HEK293 (cell line): ENCODE measurements around the gene PTH2R.

ENCODE experiments used
- CTCF ChIA-PET: fragments of 350-600 bp; formaldehyde crosslinking; extraction: SDS; loops from one replicate; lab custom pipeline; 2021; ENCODE audit warnings: antibody characterized with exemption; lab: Yijun Ruan, JAX
- POLR2A ChIA-PET: fragments of 300-600 bp; formaldehyde crosslinking; extraction: SDS; loops from one replicate; lab custom pipeline; 2020; ENCODE audit warnings: antibody characterized with exemption, inconsistent platforms; lab: Yijun Ruan, JAX
- H3K27ac ChIP-seq: fragments of 200-500 bp; sonication (Bioruptor generic); 2 replicates; pipeline ENCODE4 v1.5.1; 2014; ENCODE audit warnings: low read depth, low read length, control low read depth, inconsistent platforms; ENCODE audit errors: extremely low read depth
- H3K36me3 ChIP-seq, 2 experiments: fragments of 200-500 bp in 1 of 2; sonication (Bioruptor generic) in 1 of 2; 1 replicate in 1 of 2; 2 replicates in 1 of 2; pipeline ENCODE4 v1.5.1; 2014 to 2017; ENCODE audit warnings: inconsistent platforms in 2 of 2, low read length in 2 of 2; ENCODE audit not compliant: control insufficient read depth in 2 of 2, insufficient read depth in 1 of 2
- H3K4me1 ChIP-seq: fragments of 200-500 bp; sonication (Bioruptor generic); 2 replicates; pipeline ENCODE4 v1.5.1; 2014; ENCODE audit warnings: mild to moderate bottlenecking, low read length, inconsistent platforms; ENCODE audit not compliant: control insufficient read depth, insufficient read depth
- H3K4me3 ChIP-seq: 2 replicates; pipeline ENCODE4 v1.5.1; 2011; ENCODE audit warnings: low read depth, mild to moderate bottlenecking, control low read depth, low read length, moderate library complexity
- H3K9me3 ChIP-seq: fragments of 200-500 bp; sonication (Bioruptor generic); 2 replicates; pipeline ENCODE4 v1.5.1; 2014; ENCODE audit warnings: low read depth, low read length, inconsistent platforms; ENCODE audit not compliant: control insufficient read depth, insufficient read depth
- ATF2 ChIP-seq: fragments of 450-650 bp; formaldehyde crosslinking; IDR thresholded peaks from 2 replicates; pipeline ENCODE4 v1.5.1; 2016; ENCODE audit warnings: missing biosample characterization, missing genetic modification characterization, low read depth
- BCL11A ChIP-seq: fragments of 450-650 bp; formaldehyde crosslinking; IDR thresholded peaks from 2 replicates; pipeline ENCODE4 v1.5.1; 2016; ENCODE audit warnings: low read depth, missing biosample characterization, missing genetic modification characterization
- ELK4 ChIP-seq: IDR thresholded peaks from 2 replicates; pipeline ENCODE4 v1.6.1; 2011; ENCODE audit warnings: mild to moderate bottlenecking, low read depth, low read length, borderline replicate concordance
- HOXD13 ChIP-seq: sonication (generic); formaldehyde crosslinking; IDR thresholded peaks from 2 replicates; pipeline ENCODE4 v1.8.0; 2022; ENCODE audit warnings: missing genetic modification reagents, borderline replicate concordance
- SP3 ChIP-seq: fragments of 450-650 bp; formaldehyde crosslinking; IDR thresholded peaks from 2 replicates; pipeline ENCODE4 v1.5.1; 2016; ENCODE audit warnings: missing biosample characterization, missing genetic modification characterization
- ZBTB17 ChIP-seq: fragments of 450-650 bp; formaldehyde crosslinking; IDR thresholded peaks from 2 replicates; pipeline ENCODE4 v1.5.1; 2016; ENCODE audit warnings: missing biosample characterization, missing genetic modification characterization
- ZFP41 ChIP-seq: fragments of 450-650 bp; formaldehyde crosslinking; IDR thresholded peaks from 2 replicates; pipeline ENCODE4 v1.5.1; 2016; ENCODE audit warnings: missing biosample characterization, missing genetic modification characterization, borderline replicate concordance
- ZIC2 ChIP-seq: fragments of 450-650 bp; formaldehyde crosslinking; IDR thresholded peaks from 2 replicates; pipeline ENCODE4 v1.5.1; 2016; ENCODE audit warnings: missing biosample characterization, missing genetic modification characterization
- ZNF146 ChIP-seq: fragments of 450-650 bp; formaldehyde crosslinking; IDR thresholded peaks from 2 replicates; pipeline ENCODE4 v1.5.1; 2016; ENCODE audit warnings: missing biosample characterization, missing genetic modification characterization
- ZNF19 ChIP-seq: fragments of 450-650 bp; formaldehyde crosslinking; IDR thresholded peaks from 2 replicates; pipeline ENCODE4; 2016; ENCODE audit warnings: missing biosample characterization, missing genetic modification characterization, low read depth
- ZNF280D ChIP-seq: fragments of 450-650 bp; formaldehyde crosslinking; IDR thresholded peaks from 2 replicates; pipeline ENCODE4 v1.5.1; 2016; ENCODE audit warnings: missing biosample characterization, missing genetic modification characterization
- ZNF292 ChIP-seq: fragments of 450-650 bp; formaldehyde crosslinking; IDR thresholded peaks from 2 replicates; pipeline ENCODE4 v1.5.1; 2016; ENCODE audit warnings: low read depth, missing biosample characterization, missing genetic modification characterization, borderline replicate concordance
- ZNF324 ChIP-seq: fragments of 450-650 bp; formaldehyde crosslinking; IDR thresholded peaks from 2 replicates; pipeline ENCODE4 v1.5.1; 2016; ENCODE audit warnings: missing biosample characterization, missing genetic modification characterization
- ZNF398 ChIP-seq: fragments of 450-650 bp; formaldehyde crosslinking; IDR thresholded peaks from 2 replicates; pipeline ENCODE4 v1.5.1; 2017; ENCODE audit warnings: missing biosample characterization, missing genetic modification characterization
- ZNF571 ChIP-seq: fragments of 450-650 bp; formaldehyde crosslinking; IDR thresholded peaks from 2 replicates; pipeline ENCODE4 v1.5.0; 2017; ENCODE audit warnings: missing biosample characterization, missing genetic modification characterization
- ZNF624 ChIP-seq: fragments of 450-650 bp; formaldehyde crosslinking; IDR thresholded peaks from 2 replicates; pipeline ENCODE4 v1.5.1; 2017; ENCODE audit warnings: missing biosample characterization, missing genetic modification characterization
- ZNF639 ChIP-seq: fragments of 450-650 bp; formaldehyde crosslinking; IDR thresholded peaks from 2 replicates; pipeline ENCODE4 v1.5.1; 2016; ENCODE audit warnings: missing biosample characterization, missing genetic modification characterization
- ZNF670 ChIP-seq: fragments of 450-650 bp; formaldehyde crosslinking; IDR thresholded peaks from 2 replicates; pipeline ENCODE4 v1.5.1; 2016; ENCODE audit warnings: missing biosample characterization, missing genetic modification characterization, low read depth
- ZNF704 ChIP-seq: fragments of 450-650 bp; formaldehyde crosslinking; IDR thresholded peaks from 2 replicates; pipeline ENCODE4 v1.5.1; 2016; ENCODE audit warnings: missing biosample characterization, missing genetic modification characterization
- ZNF768 ChIP-seq: fragments of 450-650 bp; formaldehyde crosslinking; IDR thresholded peaks from 2 replicates; pipeline ENCODE4 v1.5.1; 2018; ENCODE audit warnings: missing biosample characterization, mild to moderate bottlenecking, missing genetic modification characterization
- ZNF776 ChIP-seq: fragments of 450-650 bp; formaldehyde crosslinking; IDR thresholded peaks from 2 replicates; pipeline ENCODE4 v1.5.0; 2017; ENCODE audit warnings: missing biosample characterization, missing genetic modification characterization, borderline replicate concordance
- ZNF830 ChIP-seq: fragments of 450-650 bp; IDR thresholded peaks from 2 replicates; pipeline ENCODE4 v1.5.0; 2018; ENCODE audit warnings: missing biosample characterization, missing genetic modification characterization, low read depth, mild to moderate bottlenecking, moderate library complexity
- ZNF837 ChIP-seq: fragments of 450-650 bp; formaldehyde crosslinking; IDR thresholded peaks from 2 replicates; pipeline ENCODE4 v1.5.1; 2016; ENCODE audit warnings: missing biosample characterization, missing genetic modification characterization
- ZSCAN30 ChIP-seq: fragments of 450-650 bp; IDR thresholded peaks from 2 replicates; pipeline ENCODE4 v1.5.1; 2018; ENCODE audit warnings: missing biosample characterization, mild to moderate bottlenecking, missing genetic modification characterization, moderate library complexity

The PTH2R gene

GRCh38 chr2:208492069-208492468 is 85.5 kb downstream of the PTH2R start:
- no peaks in the 10 kb centered on the region for H3K36me3 ChIP-seq
- no peak for TF ChIP-seq ZNF837
- no peak for TF ChIP-seq ZNF624 (tag by site-specific recombination)
- TF ChIP-seq ZNF670 (tag by site-specific recombination), result no peak
- no peak for TF ChIP-seq BCL11A
- TF ChIP-seq HOXD13 (CRISPR knock-in tag), result no peak
- TF ChIP-seq ZSCAN30, result no peak
- TF ChIP-seq ZNF830, result no peak
- no peak for TF ChIP-seq ZNF571 (tag by site-specific recombination)
- TF ChIP-seq ZBTB17 (tag by site-specific recombination), result no peak
- TF ChIP-seq ZNF292 (tag by site-specific recombination), result no peak
- ChIA-PET POLR2A (no interaction called here), CTCF (interaction anchor here (0.6 kb wide), 1 partner anchor 41 kb away, joined by 3 read pairs; no protein-coding TSS in a partner anchor)
- H3K4me1 ChIP-seq, result no peaks in the 10 kb centered on the region
- no peak overlapping the region for H3K27ac ChIP-seq
- H3K9me3 ChIP-seq, result no peaks in the 10 kb centered on the region
- no peak overlapping the region for H3K4me3 ChIP-seq

- POLR2A ChIA-PET, result no interaction called here
- CTCF ChIA-PET, result no interaction called here
- Histone ChIP-seq H3K27ac (no peak overlapping the region), H3K9me3 (no peaks in the 10 kb centered on the region)
- TF ChIP-seq ZNF398 (tag by site-specific recombination) (no peak), ZNF146 (tag by site-specific recombination) (no peak), ZNF704 (no peak), ZIC2 (tag by site-specific recombination) (no peak), ZNF768 (tag by site-specific recombination) (no peak), ZFP41 (tag by site-specific recombination) (no peak), ELK4 (no peak), SP3 (tag by site-specific recombination) (no peak), ZNF776 (tag by site-specific recombination) (no peak)
- TF ChIP-seq, all 188 proteins: peak for 0
- Histone ChIP-seq H3K4me3 (no peak overlapping the region), H3K4me1 (no peaks in the 10 kb centered on the region), H3K36me3 (no peaks in the 10 kb centered on the region)
These were observed 86.6 kb downstream of the PTH2R start for GRCh38 chr2:208493186-208493585.

GRCh38 chr2:208496129-208496528 is 89.5 kb downstream of the PTH2R start:
- H3K9me3 ChIP-seq, result no peaks in the 10 kb centered on the region
- H3K4me3 ChIP-seq, result no peak overlapping the region
- ChIA-PET CTCF (interaction anchor here (0.7 kb wide), 1 partner anchor 986 kb away, joined by 3 read pairs; no protein-coding TSS in a partner anchor), POLR2A (no interaction called here)
- no peaks in the 10 kb centered on the region for H3K4me1 ChIP-seq
- no peak overlapping the region for H3K27ac ChIP-seq
- H3K36me3 ChIP-seq, result no peaks in the 10 kb centered on the region
- TF ChIP-seq ZNF19 (tag by site-specific recombination), result no peak
- TF ChIP-seq ZNF280D (tag by site-specific recombination), result no peak
- no peak for TF ChIP-seq ZNF639 (tag by site-specific recombination)
- TF ChIP-seq ZNF324 (tag by site-specific recombination), result no peak
- no peak for TF ChIP-seq ATF2 (tag by site-specific recombination)
